ENCODE data around the gene FAM117A. TPM values are rescaled to one million over a fixed set of nuclear protein-coding genes. Genes with fewer than 3 reads are reported as not detected.

Gene FAM117A, protein sequence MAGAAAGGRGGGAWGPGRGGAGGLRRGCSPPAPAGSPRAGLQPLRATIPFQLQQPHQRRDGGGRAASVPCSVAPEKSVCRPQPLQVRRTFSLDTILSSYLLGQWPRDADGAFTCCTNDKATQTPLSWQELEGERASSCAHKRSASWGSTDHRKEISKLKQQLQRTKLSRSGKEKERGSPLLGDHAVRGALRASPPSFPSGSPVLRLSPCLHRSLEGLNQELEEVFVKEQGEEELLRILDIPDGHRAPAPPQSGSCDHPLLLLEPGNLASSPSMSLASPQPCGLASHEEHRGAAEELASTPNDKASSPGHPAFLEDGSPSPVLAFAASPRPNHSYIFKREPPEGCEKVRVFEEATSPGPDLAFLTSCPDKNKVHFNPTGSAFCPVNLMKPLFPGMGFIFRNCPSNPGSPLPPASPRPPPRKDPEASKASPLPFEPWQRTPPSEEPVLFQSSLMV
- polyA plus RNA-seq (2011; rRNA removed) (1.8 TPM in 2 replicates), polyA plus RNA-seq (2017; fragmentation: RNase III; extraction: RNeasy Plus Mini Kit Qiagen cat#74134 plus additional on column Dnase treatment) (1.00 to 1.8 TPM (median 1.5 TPM) in 3 replicates), polyA minus RNA-seq (2011; rRNA and poly(A)+ RNA removed) (1.9 and 2.3 TPM in 2 replicates)
- polyA plus RNA-seq (2012; cell fraction: cytosol; rRNA removed): 2.4 and 2.9 TPM in 2 replicates
- polyA plus RNA-seq (2012; cell fraction: nucleus; rRNA removed): 2.2 and 2.5 TPM in 2 replicates

DNA sequence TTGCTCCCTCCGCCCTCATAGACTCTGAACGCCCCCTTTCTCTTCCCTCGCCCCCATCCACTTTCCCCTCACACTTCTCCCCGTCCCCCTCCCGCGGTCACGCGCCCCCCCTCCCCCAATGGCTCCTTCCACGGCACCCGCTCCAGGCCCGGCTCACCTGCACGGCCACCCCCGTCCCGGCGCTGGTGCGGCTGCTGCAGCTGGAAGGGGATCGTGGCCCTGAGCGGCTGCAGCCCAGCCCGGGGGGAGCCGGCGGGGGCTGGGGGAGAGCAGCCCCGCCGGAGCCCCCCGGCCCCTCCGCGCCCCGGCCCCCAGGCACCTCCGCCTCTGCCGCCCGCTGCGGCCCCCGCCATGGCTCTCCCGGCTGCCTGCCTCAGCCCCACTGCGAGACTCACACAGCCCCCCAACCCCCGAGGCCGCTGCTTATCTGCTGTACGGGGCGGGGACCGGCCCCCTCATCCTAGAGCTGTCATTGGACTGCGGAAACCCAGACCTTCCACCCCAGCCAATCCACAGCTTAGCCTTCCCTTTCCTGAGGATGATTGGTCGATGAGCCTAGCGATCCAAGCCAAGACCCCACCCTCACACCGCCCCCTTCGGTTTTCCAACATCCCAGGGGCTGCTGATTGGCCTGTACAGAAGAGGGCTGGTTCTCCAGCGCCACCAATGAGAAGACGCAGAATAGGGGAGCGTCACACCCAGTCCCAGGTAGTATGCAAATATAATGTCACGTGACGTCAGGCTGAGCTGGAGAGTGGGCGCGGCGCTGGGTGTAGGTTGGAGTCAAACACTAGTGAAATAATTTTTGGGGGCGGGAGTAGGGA is at the start of gene FAM117A:
Gene FAM117A, minus strand, starts transcription at position 397 of the 824 bp plus-strand sequence. Its CDS starts 44 bp downstream, at position 353.
- H3K4me1 ChIP-seq: peaks cover 9% of the 10 kb centered on the region
- 2% methylated on average over 21 of the region's 53 CpGs for WGBS (ENCODE audit: missing lambda C conversion rate)
- DNase-seq (ENCODE audit: low read depth in 1 of 2, low spot score in 1 of 2) (peak; percentile 99 to 100), ATAC-seq (peak; percentile 98 to 99), FAIRE-seq (peak; percentile 95)
- peak within 1 kb of the TSS; percentile 82 for H3K4me2 ChIP-seq
- peak within 1 kb of the TSS; percentile 61 for H3K4me3 ChIP-seq
- H3K27ac ChIP-seq: peak within 1 kb of the TSS; percentile 57 to 89
- H3K9me3 ChIP-seq: no peaks in the 10 kb centered on the region
- peak; percentile 59; the same call in 1 of the 2 replicates for TF ChIP-seq PHF8 (IDR thresholded peaks at IDR 0.05; ENCODE audit: borderline replicate concordance, low read depth)
- TF ChIP-seq, protein P1, sequence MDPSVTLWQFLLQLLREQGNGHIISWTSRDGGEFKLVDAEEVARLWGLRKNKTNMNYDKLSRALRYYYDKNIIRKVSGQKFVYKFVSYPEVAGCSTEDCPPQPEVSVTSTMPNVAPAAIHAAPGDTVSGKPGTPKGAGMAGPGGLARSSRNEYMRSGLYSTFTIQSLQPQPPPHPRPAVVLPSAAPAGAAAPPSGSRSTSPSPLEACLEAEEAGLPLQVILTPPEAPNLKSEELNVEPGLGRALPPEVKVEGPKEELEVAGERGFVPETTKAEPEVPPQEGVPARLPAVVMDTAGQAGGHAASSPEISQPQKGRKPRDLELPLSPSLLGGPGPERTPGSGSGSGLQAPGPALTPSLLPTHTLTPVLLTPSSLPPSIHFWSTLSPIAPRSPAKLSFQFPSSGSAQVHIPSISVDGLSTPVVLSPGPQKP (IDR thresholded peaks at IDR 0.05; ENCODE audit: low read depth, low read length): no peak
- TF ChIP-seq HDAC2 (IDR thresholded peaks at IDR 0.05): no peak
- TF ChIP-seq POLR2A (IDR thresholded peaks at IDR 0.05; ENCODE audit: low read length): peak; percentile 44; the same call in 1 of the 2 replicates
- no peak for TF ChIP-seq KDM5A (IDR thresholded peaks at IDR 0.05)
- TF ChIP-seq, protein P2, sequence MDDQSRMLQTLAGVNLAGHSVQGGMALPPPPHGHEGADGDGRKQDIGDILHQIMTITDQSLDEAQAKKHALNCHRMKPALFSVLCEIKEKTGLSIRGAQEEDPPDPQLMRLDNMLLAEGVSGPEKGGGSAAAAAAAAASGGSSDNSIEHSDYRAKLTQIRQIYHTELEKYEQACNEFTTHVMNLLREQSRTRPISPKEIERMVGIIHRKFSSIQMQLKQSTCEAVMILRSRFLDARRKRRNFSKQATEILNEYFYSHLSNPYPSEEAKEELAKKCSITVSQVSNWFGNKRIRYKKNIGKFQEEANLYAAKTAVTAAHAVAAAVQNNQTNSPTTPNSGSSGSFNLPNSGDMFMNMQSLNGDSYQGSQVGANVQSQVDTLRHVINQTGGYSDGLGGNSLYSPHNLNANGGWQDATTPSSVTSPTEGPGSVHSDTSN (IDR thresholded peaks at IDR 0.05): peak; percentile 83
- TF ChIP-seq HEYL (CRISPR knock-in tag; IDR thresholded peaks at IDR 0.05): no peak
- peak; percentile 84 for TF ChIP-seq RFX5 (IDR thresholded peaks at IDR 0.05)
- no peak for TF ChIP-seq RAD21 (conservative IDR thresholded peaks at IDR 0.05 in 1 of 2, IDR thresholded peaks at IDR 0.05 in 1 of 2)
- TF ChIP-seq, protein P3, sequence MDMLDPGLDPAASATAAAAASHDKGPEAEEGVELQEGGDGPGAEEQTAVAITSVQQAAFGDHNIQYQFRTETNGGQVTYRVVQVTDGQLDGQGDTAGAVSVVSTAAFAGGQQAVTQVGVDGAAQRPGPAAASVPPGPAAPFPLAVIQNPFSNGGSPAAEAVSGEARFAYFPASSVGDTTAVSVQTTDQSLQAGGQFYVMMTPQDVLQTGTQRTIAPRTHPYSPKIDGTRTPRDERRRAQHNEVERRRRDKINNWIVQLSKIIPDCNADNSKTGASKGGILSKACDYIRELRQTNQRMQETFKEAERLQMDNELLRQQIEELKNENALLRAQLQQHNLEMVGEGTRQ (IDR thresholded peaks at IDR 0.05): peak; percentile 97
- no peak for TF ChIP-seq FOSB (CRISPR knock-in tag; IDR thresholded peaks at IDR 0.05)
- TF ChIP-seq, protein P4, sequence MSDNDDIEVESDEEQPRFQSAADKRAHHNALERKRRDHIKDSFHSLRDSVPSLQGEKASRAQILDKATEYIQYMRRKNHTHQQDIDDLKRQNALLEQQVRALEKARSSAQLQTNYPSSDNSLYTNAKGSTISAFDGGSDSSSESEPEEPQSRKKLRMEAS (IDR thresholded peaks at IDR 0.05): 0 out of 2 replicates have a peak, but pooled peaks have one; percentile 22
- no peak for TF ChIP-seq RCOR1 (IDR thresholded peaks at IDR 0.05; ENCODE audit: low read depth, low read length)
- TF ChIP-seq, protein P5, sequence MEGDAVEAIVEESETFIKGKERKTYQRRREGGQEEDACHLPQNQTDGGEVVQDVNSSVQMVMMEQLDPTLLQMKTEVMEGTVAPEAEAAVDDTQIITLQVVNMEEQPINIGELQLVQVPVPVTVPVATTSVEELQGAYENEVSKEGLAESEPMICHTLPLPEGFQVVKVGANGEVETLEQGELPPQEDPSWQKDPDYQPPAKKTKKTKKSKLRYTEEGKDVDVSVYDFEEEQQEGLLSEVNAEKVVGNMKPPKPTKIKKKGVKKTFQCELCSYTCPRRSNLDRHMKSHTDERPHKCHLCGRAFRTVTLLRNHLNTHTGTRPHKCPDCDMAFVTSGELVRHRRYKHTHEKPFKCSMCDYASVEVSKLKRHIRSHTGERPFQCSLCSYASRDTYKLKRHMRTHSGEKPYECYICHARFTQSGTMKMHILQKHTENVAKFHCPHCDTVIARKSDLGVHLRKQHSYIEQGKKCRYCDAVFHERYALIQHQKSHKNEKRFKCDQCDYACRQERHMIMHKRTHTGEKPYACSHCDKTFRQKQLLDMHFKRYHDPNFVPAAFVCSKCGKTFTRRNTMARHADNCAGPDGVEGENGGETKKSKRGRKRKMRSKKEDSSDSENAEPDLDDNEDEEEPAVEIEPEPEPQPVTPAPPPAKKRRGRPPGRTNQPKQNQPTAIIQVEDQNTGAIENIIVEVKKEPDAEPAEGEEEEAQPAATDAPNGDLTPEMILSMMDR (IDR thresholded peaks at IDR 0.05): no peak
- TF ChIP-seq BHLHE40 (IDR thresholded peaks at IDR 0.05; ENCODE audit: low read depth, low read length): no peak
- no peak for TF ChIP-seq ZFP36 (IDR thresholded peaks at IDR 0.05; ENCODE audit: borderline replicate concordance, partially characterized antibody)
- no peak for TF ChIP-seq MAZ (IDR thresholded peaks at IDR 0.05; ENCODE audit: borderline replicate concordance, low read depth, low read length)
- TF ChIP-seq, protein P6, sequence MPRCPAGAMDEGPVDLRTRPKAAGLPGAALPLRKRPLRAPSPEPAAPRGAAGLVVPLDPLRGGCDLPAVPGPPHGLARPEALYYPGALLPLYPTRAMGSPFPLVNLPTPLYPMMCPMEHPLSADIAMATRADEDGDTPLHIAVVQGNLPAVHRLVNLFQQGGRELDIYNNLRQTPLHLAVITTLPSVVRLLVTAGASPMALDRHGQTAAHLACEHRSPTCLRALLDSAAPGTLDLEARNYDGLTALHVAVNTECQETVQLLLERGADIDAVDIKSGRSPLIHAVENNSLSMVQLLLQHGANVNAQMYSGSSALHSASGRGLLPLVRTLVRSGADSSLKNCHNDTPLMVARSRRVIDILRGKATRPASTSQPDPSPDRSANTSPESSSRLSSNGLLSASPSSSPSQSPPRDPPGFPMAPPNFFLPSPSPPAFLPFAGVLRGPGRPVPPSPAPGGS (IDR thresholded peaks at IDR 0.05): 0 out of 3 replicates have a peak, but pooled peaks have one; percentile 43
- no peak for TF ChIP-seq HOXB13 (CRISPR knock-in tag; IDR thresholded peaks at IDR 0.05; ENCODE audit: low read depth)
- CTCF ChIA-PET: interaction anchor here (0.6 to 3.7 kb wide), 9 partner anchors 9 to 1102 kb away, joined by 3 to 14 read pairs (median 3); no protein-coding TSS in a partner anchor
- POLR2A ChIA-PET: interaction anchor here (0.6 to 2.4 kb wide), 9 partner anchors 14 to 350 kb away, joined by 3 to 12 read pairs (median 4); partner anchors contain the start of genes KAT7, PHB1, SLC35B1 and SPOP
